ENCODE data around the gene UBASH3A.

Gene UBASH3A

GRCh38 chr21:42411891-42412635 is 8.4 kb downstream of the UBASH3A start:
- DNase-seq: no peak

DNA sequence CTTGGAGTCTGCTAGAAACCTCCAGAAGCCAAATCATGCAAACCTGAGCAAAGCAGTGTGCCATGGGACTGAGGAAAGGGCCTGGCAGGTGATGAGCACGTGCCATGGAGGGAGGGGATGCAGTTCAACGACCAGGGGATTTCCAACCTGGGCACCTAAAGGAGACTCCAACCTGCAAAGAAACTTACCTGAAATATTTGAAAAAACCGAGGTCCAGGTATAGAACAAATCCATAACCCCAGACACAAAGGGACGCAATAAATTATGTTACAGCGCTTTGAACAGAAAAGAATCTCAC is 8.9 kb downstream of the UBASH3A start:
- DNase-seq: no peak

DNA sequence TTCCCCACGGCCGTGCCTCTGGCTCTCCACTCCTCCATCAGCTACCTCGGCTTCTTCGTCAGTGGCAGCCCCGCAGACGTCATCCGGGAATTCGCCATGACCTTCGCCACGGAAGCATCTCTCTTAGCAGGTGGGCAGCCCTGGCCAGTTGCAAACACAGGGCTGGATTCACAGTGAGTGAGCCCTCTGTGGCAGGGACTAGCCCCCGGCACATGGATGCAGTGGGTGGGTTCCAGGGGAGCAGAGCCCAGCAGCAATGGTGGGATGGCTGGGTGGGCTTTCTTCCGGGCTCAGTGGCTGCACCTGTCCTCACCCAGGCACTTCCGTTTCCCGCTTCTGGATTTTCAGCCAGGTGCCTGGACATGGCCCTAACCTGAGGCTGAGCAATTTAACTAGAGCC is 9.4 kb downstream of the UBASH3A start:
- no peak for DNase-seq

DNA sequence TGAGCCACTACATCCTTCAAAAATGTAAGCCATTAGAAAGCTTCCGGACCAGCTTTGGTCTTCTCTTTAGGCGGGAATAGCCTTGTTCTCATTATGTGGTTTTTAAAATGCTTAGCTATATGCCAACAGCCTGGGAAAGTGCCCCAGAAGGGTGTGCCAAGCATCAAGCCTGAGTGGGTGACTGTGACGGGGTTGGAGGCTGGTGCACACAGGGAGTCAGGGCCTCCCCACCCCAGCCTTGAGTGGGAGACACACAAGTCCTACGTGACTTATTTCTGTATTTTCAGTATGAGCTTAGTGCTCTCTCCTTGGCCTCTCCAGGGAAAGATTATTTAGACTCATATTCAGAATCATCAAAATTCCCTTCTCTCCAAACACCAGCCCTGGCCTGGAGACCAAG is 9.8 kb downstream of the UBASH3A start:
- no peak for DNase-seq

GRCh38 chr21:42414066-42414465 is 10.4 kb downstream of the UBASH3A start:
- no peak for DNase-seq

DNA sequence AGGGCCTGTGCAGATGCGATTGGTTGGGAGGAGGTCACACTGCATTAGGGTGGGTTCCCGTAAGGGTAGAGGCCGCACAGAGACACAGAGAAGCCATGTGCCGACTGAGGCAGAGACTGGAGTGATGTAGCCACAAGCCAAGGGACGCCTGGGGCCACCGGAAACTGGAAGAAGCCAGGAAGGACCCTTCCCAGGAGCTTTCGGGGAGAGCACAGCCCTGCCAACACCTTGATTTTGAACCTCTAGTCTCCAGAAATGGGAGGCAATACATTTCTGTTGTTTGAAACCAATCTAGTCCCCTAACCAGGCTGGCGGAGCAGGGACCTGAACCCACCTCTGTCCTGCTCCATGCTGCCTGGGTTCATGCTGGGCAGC is 10.8 kb downstream of the UBASH3A start:
- no peak for DNase-seq

GRCh38 chr21:42414928-42415769 is 11.4 kb downstream of the UBASH3A start:
- DNase-seq: peak; percentile 91

DNA sequence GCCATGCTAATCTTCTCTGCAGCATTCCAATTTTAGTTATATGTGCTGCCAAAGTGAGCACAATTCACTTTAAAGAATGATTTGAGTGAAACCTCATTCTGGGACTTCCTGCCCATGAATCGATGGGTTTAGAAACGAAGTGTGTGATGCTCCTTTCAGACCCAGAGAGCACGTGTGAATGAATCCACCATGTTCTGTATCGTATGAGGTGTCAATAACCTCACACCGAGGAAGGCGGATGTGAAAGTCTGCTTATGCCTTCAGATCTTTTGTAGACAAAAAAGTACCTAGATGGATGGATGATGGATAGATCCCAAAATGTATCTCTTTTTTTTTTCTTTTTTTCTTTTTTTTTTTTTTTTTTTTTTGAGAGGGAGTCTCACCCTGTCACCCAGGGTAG is 13.8 kb downstream of the UBASH3A start:
- peak; percentile 52 for DNase-seq

GRCh38 chr21:42418886-42419285 is 15.2 kb downstream of the UBASH3A start:
- no peak for DNase-seq

GRCh38 chr21:42419845-42420244 is 16.1 kb downstream of the UBASH3A start:
- no peak for DNase-seq

DNA sequence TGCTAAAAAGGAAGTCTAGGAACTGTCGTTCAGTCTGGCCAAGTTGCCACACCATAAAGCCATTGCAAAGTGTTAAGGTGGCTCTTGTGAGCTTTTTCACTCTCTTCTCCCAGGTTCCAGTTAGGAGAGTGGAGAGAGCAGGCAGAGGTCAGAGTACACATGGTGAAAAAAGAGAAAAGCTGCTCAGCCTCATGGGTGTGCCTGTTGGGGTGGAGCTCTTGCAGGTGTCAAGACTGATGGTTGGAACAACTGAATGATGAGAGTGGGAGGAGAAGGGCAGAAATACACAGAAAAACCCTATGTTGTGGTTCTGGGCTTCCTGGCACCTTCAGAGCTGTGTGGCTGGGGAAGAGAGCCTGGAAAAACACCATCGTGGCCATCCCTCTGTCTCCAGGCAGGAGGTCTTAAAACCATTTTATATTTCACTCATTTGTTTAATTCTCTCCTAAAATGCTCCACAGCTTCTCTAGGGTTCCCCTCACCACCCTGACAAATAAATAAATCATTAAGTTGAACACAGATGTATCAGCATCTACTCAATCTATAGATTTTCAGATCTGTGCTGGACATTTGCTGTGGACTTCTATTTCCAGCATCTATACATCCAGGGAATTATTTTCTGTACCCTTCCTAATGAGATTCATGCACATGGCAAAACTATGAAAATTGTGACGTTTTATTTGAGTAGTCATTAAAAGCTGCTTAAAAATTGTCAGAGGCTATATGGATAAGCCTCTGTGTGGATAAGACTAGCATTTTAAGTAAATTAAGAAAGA is 17.5 kb downstream of the UBASH3A start:
- no peak for DNase-seq

GRCh38 chr21:42423197-42423675 is 19.5 kb downstream of the UBASH3A start:
- peak; percentile 54 for DNase-seq

GRCh38 chr21:42423685-42424084 is 20.0 kb downstream of the UBASH3A start:
- DNase-seq: no peak

GRCh38 chr21:42424914-42425541 is 21.3 kb downstream of the UBASH3A start:
- DNase-seq: peak; percentile 85

- no peak for DNase-seq
These were observed 21.9 kb downstream of the UBASH3A start for GRCh38 chr21:42425591-42425990.

- DNase-seq: no peak
These were observed 22.7 kb downstream of the UBASH3A start for GRCh38 chr21:42426424-42426823.

- DNase-seq: no peak
These were observed 23.3 kb downstream of the UBASH3A start for GRCh38 chr21:42426876-42427480.

- no peak for DNase-seq
These were observed 24.2 kb downstream of the UBASH3A start for GRCh38 chr21:42427809-42428419.

DNA sequence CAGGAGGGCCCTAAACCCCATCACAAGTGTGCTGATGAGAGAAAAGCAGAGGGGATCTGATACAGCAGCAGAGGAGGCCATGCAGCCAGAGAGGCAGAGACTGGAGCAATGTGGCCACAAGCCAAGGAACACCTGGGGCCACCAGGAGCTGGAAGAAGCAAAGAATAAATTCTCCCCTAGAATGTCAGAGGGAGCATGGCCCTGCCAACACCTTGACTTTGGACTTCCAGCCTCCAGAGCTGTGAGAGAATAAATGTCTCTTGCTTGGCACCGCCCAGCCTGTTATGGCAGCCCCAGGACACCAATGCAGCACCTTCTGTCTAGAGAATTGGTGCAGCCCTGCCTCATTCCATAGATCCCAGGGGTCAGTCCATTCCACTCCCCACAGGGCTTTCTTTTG is 25.3 kb downstream of the UBASH3A start:
- no peak for DNase-seq

- no peak for DNase-seq
These were observed 26.2 kb downstream of the UBASH3A start for GRCh38 chr21:42429856-42430255.

- DNase-seq: no peak
These were observed 26.8 kb downstream of the UBASH3A start for GRCh38 chr21:42430521-42430920.

DNA sequence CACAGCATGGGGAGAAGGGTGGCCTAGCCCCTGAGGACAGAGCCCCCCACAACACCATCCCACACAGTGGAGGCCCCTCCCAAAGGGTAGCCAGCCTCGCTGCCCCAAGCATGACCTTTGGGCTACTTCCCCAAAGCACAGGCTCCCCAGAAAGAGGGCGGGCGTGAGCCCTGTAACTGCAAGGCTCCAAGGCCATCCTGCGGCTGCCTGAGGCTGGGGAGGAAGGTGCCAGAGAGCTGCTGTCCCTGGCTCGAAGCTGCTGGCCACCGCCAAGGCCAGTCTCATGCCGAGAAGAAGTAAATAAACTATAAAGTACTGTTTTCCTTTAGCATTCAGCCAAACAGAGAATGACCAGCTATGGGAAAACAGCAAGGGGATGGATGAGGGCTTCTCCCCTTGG is 27.5 kb downstream of the UBASH3A start:
- no peak for DNase-seq

Measured in CD4-positive, alpha-beta T cell treated with Interleukin-21 for 1 hour (primary cell).